H9 (cell line): ENCODE results near the gene UGT1A3. TPM values are rescaled to one million over a fixed set of nuclear protein-coding genes. Genes with fewer than 3 reads are reported as not detected.

Experiments used
- DNase-seq: peaks from one replicate; pipeline ENCODE4 v3.0.0-alpha.2; 2017
- H2AFZ ChIP-seq: one replicate; pipeline ENCODE4 v1.6.1; 2013; ENCODE audit warnings: mild to moderate bottlenecking, low read length, control low read depth, moderate library complexity
- H2AK5ac ChIP-seq: 2 replicates; pipeline ENCODE4 v1.6.1; 2013; ENCODE audit warnings: low read length, control low read depth, mixed read lengths; ENCODE audit not compliant: insufficient read length
- H2BK120ac ChIP-seq: one replicate; pipeline ENCODE4 v1.6.1; 2013; ENCODE audit warnings: low read depth, mild to moderate bottlenecking, low read length, control low read depth, inconsistent platforms; ENCODE audit not compliant: poor library complexity, severe bottlenecking
- H2BK12ac ChIP-seq: 2 replicates; pipeline ENCODE4 v1.6.1; 2013; ENCODE audit warnings: low read length, control low read depth, mixed read lengths, low read depth; ENCODE audit not compliant: insufficient read length
- H2BK15ac ChIP-seq: 2 replicates; pipeline ENCODE4 v1.6.1; 2013; ENCODE audit warnings: low read depth, low read length, control low read depth
- H2BK20ac ChIP-seq: one replicate; pipeline ENCODE4 v1.6.1; 2013; ENCODE audit warnings: low read depth, mild to moderate bottlenecking, low read length, control low read depth, inconsistent platforms; ENCODE audit not compliant: poor library complexity, severe bottlenecking
- H2BK5ac ChIP-seq: 2 replicates; pipeline ENCODE4 v1.6.1; 2013; ENCODE audit warnings: low read length, control low read depth, mixed read lengths; ENCODE audit not compliant: insufficient read length
- H3K14ac ChIP-seq: 2 replicates; pipeline ENCODE4 v1.6.1; 2013; ENCODE audit warnings: low read length, control low read depth; ENCODE audit not compliant: insufficient read depth
- H3K18ac ChIP-seq: 2 replicates; pipeline ENCODE4 v1.6.1; 2013; ENCODE audit warnings: low read depth, mild to moderate bottlenecking, mixed read lengths, low read length, control low read depth; ENCODE audit not compliant: insufficient read length
- H3K23ac ChIP-seq: 2 replicates; pipeline ENCODE4 v1.6.1; 2013; ENCODE audit warnings: low read length, control low read depth, mixed read lengths, low read depth; ENCODE audit not compliant: insufficient read length
- H3K23me2 ChIP-seq: 2 replicates; pipeline ENCODE4 v1.6.1; 2013; ENCODE audit warnings: low read depth, mild to moderate bottlenecking, mixed read lengths, low read length, control low read depth; ENCODE audit not compliant: insufficient read length, poor library complexity, severe bottlenecking
- H3K27ac ChIP-seq: 2 replicates; pipeline ENCODE4 v1.5.1; 2013; ENCODE audit warnings: low read length, control low read depth, mixed read lengths, low read depth; ENCODE audit not compliant: insufficient read length
- H3K27me3 ChIP-seq: 2 replicates; pipeline ENCODE4 v1.6.1; 2013; ENCODE audit warnings: low read length, control low read depth, inconsistent platforms; ENCODE audit not compliant: insufficient read depth
- H3K4ac ChIP-seq: 2 replicates; pipeline ENCODE4 v1.6.1; 2013; ENCODE audit warnings: low read depth, mild to moderate bottlenecking, control low read depth, inconsistent platforms, low read length, moderate library complexity
- H3K4me1 ChIP-seq: 2 replicates; pipeline ENCODE4 v1.6.1; 2013; ENCODE audit warnings: low read length, control low read depth, inconsistent platforms; ENCODE audit not compliant: insufficient read depth
- H3K4me2 ChIP-seq: 2 replicates; pipeline ENCODE4 v1.6.1; 2013; ENCODE audit warnings: low read length, control low read depth, mixed read lengths; ENCODE audit not compliant: insufficient read length, insufficient read depth
- H3K56ac ChIP-seq: 2 replicates; pipeline ENCODE4 v1.6.1; 2013; ENCODE audit warnings: low read depth, mild to moderate bottlenecking, mixed read lengths, low read length, control low read depth; ENCODE audit not compliant: insufficient read length
- H3K79me1 ChIP-seq: 2 replicates; pipeline ENCODE4 v1.6.1; 2013; ENCODE audit warnings: low read depth, mild to moderate bottlenecking, moderate library complexity, low read length, control low read depth, inconsistent platforms; ENCODE audit not compliant: insufficient read depth, poor library complexity, severe bottlenecking
- H3K79me2 ChIP-seq: 2 replicates; pipeline ENCODE4 v1.6.1; 2013; ENCODE audit warnings: low read length, control low read depth, inconsistent platforms; ENCODE audit not compliant: insufficient read depth
- H3K9ac ChIP-seq: 2 replicates; pipeline ENCODE4 v1.6.1; 2013; ENCODE audit warnings: low read length, control low read depth, mixed read lengths; ENCODE audit not compliant: insufficient read length; ENCODE audit errors: extremely low read depth
- H3K9me3 ChIP-seq: one replicate; pipeline ENCODE4 v1.6.1; 2013; ENCODE audit warnings: low read depth, low read length, inconsistent platforms; ENCODE audit not compliant: control insufficient read depth
- H3T11ph ChIP-seq: one replicate; pipeline ENCODE4 v1.6.1; 2013; ENCODE audit warnings: mild to moderate bottlenecking, low read length, control low read depth, inconsistent platforms
- H4K20me1 ChIP-seq: one replicate; pipeline ENCODE4 v1.6.1; 2013; ENCODE audit not compliant: control insufficient read depth, insufficient read length, insufficient read depth
- H4K5ac ChIP-seq: 2 replicates; pipeline ENCODE4 v1.6.1; 2013; ENCODE audit warnings: low read depth, mild to moderate bottlenecking, mixed read lengths, low read length, control low read depth; ENCODE audit not compliant: insufficient read length
- H4K8ac ChIP-seq: replicated peaks from 2 replicates; pipeline ENCODE4 v1.6.1; 2013; ENCODE audit warnings: low read length, control low read depth, mixed read lengths, low read depth; ENCODE audit not compliant: insufficient read length
- H4K91ac ChIP-seq: 2 replicates; pipeline ENCODE4 v1.6.1; 2013; ENCODE audit warnings: low read depth, mild to moderate bottlenecking, moderate library complexity, mixed read lengths, low read length, control low read depth; ENCODE audit not compliant: insufficient read length
- H3K27ac Mint-ChIP-seq, 3 experiments: 2 replicates in 2 of 3; 3 replicates in 1 of 3; pipeline ENCODE4 v1.8.0; 2020 to 2021; ENCODE audit warnings: mixed read lengths in 3 of 3, mild to moderate bottlenecking in 1 of 3, moderate library complexity in 1 of 3
- H3K27me3 Mint-ChIP-seq: 2 replicates; pipeline ENCODE4 v1.8.0; 2021; ENCODE audit warnings: low read depth, mild to moderate bottlenecking, moderate library complexity, mixed read lengths
- H3K36me3 Mint-ChIP-seq, 3 experiments: 2 replicates in 2 of 3; 3 replicates in 1 of 3; pipeline ENCODE4 v1.8.0; 2020 to 2021; ENCODE audit warnings: low read depth in 3 of 3, mixed read lengths in 3 of 3; ENCODE audit not compliant: insufficient read depth in 1 of 3
- H3K4me1 Mint-ChIP-seq, 2 experiments: 2 replicates each; pipeline ENCODE4 v1.8.0; 2020; ENCODE audit warnings: mixed read lengths in 2 of 2
- H3K4me3 Mint-ChIP-seq, 2 experiments: 2 replicates in 1 of 2; 3 replicates in 1 of 2; pipeline ENCODE4 v1.8.0; 2020 to 2021; ENCODE audit warnings: mild to moderate bottlenecking in 2 of 2, mixed read lengths in 2 of 2, moderate library complexity in 1 of 2
- H3K9me3 Mint-ChIP-seq, 2 experiments: 2 replicates in 1 of 2; 3 replicates in 1 of 2; pipeline ENCODE4 v1.8.0; 2020; ENCODE audit warnings: mild to moderate bottlenecking in 2 of 2, mixed read lengths in 2 of 2, moderate library complexity in 1 of 2
- CTCF ChIP-seq: fragments of 200-600 bp; sonication (generic); conservative IDR thresholded peaks from 3 replicates; pipeline ENCODE4 v1.8.0; 2021; ENCODE audit warnings: antibody characterized with exemption, mild to moderate bottlenecking
- WGBS: extraction: QIAGEN DNeasy Blood & Tissue Kit; methylation state at CpG from one replicate; pipeline ENCODE4 v1.1.7; 2013; ENCODE audit warnings: missing lambda C conversion rate, low lambda C conversion rate, mixed read lengths; ENCODE audit not compliant: insufficient read length; ENCODE audit errors: extremely low coverage; 5-methylcytosine and 5-hydroxymethylcytosine counted together
- total RNA-seq: library from RNA; stranded (reverse); gene quantifications from 2 replicates; pipeline ENCODE4 v1.2.1, GENCODE V29; 2021

Gene UGT1A3
- total RNA-seq, 1 experiment from 2014 or later = not detected

- no peak overlapping the region for H3K4ac ChIP-seq
- H3K9me3 ChIP-seq = no peaks in the 10 kb centered on the region
- no peak overlapping the region for H2BK12ac ChIP-seq
- Mint-ChIP-seq H3K27me3 (peaks cover 14% of the 10 kb centered on the region), H3K9me3 (peaks cover 0 to 3% of the 10 kb centered on the region in 2 experiments; a peak in 3 of 5 replicates), H3K4me1 (no peaks in the 10 kb centered on the region), H3K27ac (no peak overlapping the region; a peak in 1 of 7 replicates), H3K36me3 (no peaks in the 10 kb centered on the region; a peak in 1 of 7 replicates), H3K4me3 (no peak overlapping the region)
- no peaks in the 10 kb centered on the region for H3K79me2 ChIP-seq
- H4K91ac ChIP-seq = no peak overlapping the region
- no peak overlapping the region; the same call in 1 of the 2 replicates for H3K14ac ChIP-seq
- no peak overlapping the region for H2AK5ac ChIP-seq
- no peak for TF ChIP-seq CTCF
- no peaks in the 10 kb centered on the region for H3K27me3 ChIP-seq
- no peaks in the 10 kb centered on the region for H3K23me2 ChIP-seq
- H2BK15ac ChIP-seq = no peak overlapping the region
- H4K5ac ChIP-seq = no peak overlapping the region
- H4K8ac ChIP-seq = no peak overlapping the region
- no CpG with 5 or more reads among the region's 18 CpGs for WGBS
- H3K4me1 ChIP-seq = no peaks in the 10 kb centered on the region
- no peak overlapping the region for H2BK120ac ChIP-seq
- H3K4me2 ChIP-seq = no peak overlapping the region
- peak; percentile 21 for DNase-seq
- H4K20me1 ChIP-seq = no peaks in the 10 kb centered on the region
- no peak overlapping the region for H2AFZ ChIP-seq
- no peak overlapping the region for H3K56ac ChIP-seq
- no peak overlapping the region for H3K23ac ChIP-seq
- no peak overlapping the region for H3K9ac ChIP-seq
- H2BK5ac ChIP-seq = no peak overlapping the region
- no peak overlapping the region for H3K18ac ChIP-seq
- H3K79me1 ChIP-seq = no peaks in the 10 kb centered on the region
- no peak overlapping the region for H2BK20ac ChIP-seq
- no peak overlapping the region for H3T11ph ChIP-seq
- no peak overlapping the region for H3K27ac ChIP-seq
These were observed 64.8 kb downstream of the UGT1A3 start for GRCh38 chr2:233793465-233794127.
